Measurements from ENCODE around the gene BACE1.

BACE1 gene

GRCh38 chr11:117305145-117305544, 10.9 kb downstream of the BACE1 start:
- DNase-seq, result no peak

GRCh38 chr11:117303646-117304315, 12.3 kb downstream of the BACE1 start:
- DNase-seq, result no peak

GRCh38 chr11:117303101-117303500, 13.0 kb downstream of the BACE1 start:
- no peak for DNase-seq

- DNase-seq, result no peak
These were observed 13.8 kb downstream of the BACE1 start for GRCh38 chr11:117302228-117302627.

GRCh38 chr11:117300773-117301172, 15.3 kb downstream of the BACE1 start:
- no peak for DNase-seq

GRCh38 chr11:117300283-117300663, 15.8 kb downstream of the BACE1 start:
- no peak for DNase-seq

GRCh38 chr11:117299351-117300282, 16.4 kb downstream of the BACE1 start:
- no peak for DNase-seq

- no peak for DNase-seq
These were observed 17.9 kb downstream of the BACE1 start for GRCh38 chr11:117298195-117298594.

- no peak for DNase-seq
These were observed 19.2 kb downstream of the BACE1 start for GRCh38 chr11:117296881-117297280.

GRCh38 chr11:117295438-117296137, 20.5 kb downstream of the BACE1 start:
- no peak for DNase-seq

- no peak for DNase-seq
These were observed 23.4 kb downstream of the BACE1 start for GRCh38 chr11:117292616-117293015.

GRCh38 chr11:117290809-117291396, 25.2 kb downstream of the BACE1 start, which contains the start of gene BACE1-AS:
Gene BACE1-AS (plus strand): TSS chr11:117291346.
- no peak for DNase-seq

- DNase-seq, result no peak
These were observed 26.3 kb downstream of the BACE1 start for GRCh38 chr11:117289795-117290194.

GRCh38 chr11:117287668-117288067, 28.4 kb downstream of the BACE1 start:
- DNase-seq, result no peak

GRCh38 chr11:117286588-117286987, 29.5 kb downstream of the BACE1 start:
- no peak for DNase-seq

- DNase-seq, result no peak
These were observed 32.0 kb downstream of the BACE1 start for GRCh38 chr11:117284053-117284452.

GRCh38 chr11:117282956-117283355, 33.1 kb downstream of the BACE1 start:
- no peak for DNase-seq

GRCh38 chr11:117281869-117282268, 34.2 kb downstream of the BACE1 start:
- DNase-seq, result no peak

GRCh38 chr11:117281159-117281558, 34.9 kb downstream of the BACE1 start:
- DNase-seq, result no peak

- DNase-seq, result no peak
These were observed 36.2 kb downstream of the BACE1 start for GRCh38 chr11:117279711-117280376.

- no peak for DNase-seq
These were observed 37.7 kb downstream of the BACE1 start for GRCh38 chr11:117278347-117278746.

GRCh38 chr11:117273550-117274289, 42.3 kb downstream of the BACE1 start:
- DNase-seq, result no peak
